Adrenal gland (tissue), 12 donors: ENCODE data around the gene WDR59. TPM values are rescaled to one million over a fixed set of nuclear protein-coding genes. Genes with fewer than 3 reads are reported as not detected.

Experiments
- DNase-seq, 7 donors: peaks; one replicate each; pipeline ENCODE4 v3.0.0-alpha.2; 2019 to 2020
- H3K27ac ChIP-seq, 5 donors: fragments of 200-600 bp; sonication (generic) in 4 of 5; 1 replicate in 3 of 5; 2 replicates in 2 of 5; pipeline versions ENCODE4 v1.5.1 to v1.8.0; 2016 to 2020; ENCODE audit warnings: mild to moderate bottlenecking in 1 of 5
- H3K27me3 ChIP-seq: fragments of 200-600 bp; 2 replicates; pipeline ENCODE4 v1.8.0; 2021
- H3K36me3 ChIP-seq, 2 donors: fragments of 200-600 bp; replicated peaks in 1 of 2; 1 replicate in 1 of 2; 2 replicates in 1 of 2; pipeline versions ENCODE4 v1.5.1 to v1.8.0; 2018 to 2022
- H3K4me1 ChIP-seq, 2 donors: fragments of 200-600 bp; replicated peaks in 1 of 2; 1 replicate in 1 of 2; 2 replicates in 1 of 2; pipeline versions ENCODE4 v1.5.1 to v1.8.0; 2018 to 2021
- H3K4me3 ChIP-seq, 4 donors: fragments of 200-600 bp; sonication (generic) in 3 of 4; one replicate each; pipeline ENCODE4 v1.5.1; 2016 to 2018
- H3K9me3 ChIP-seq, 3 donors: fragments of 200-600 bp; sonication (generic) in 1 of 3; replicated peaks in 1 of 3; 1 replicate in 2 of 3; 2 replicates in 1 of 3; pipeline versions ENCODE4 v1.5.1 to v1.8.0; 2016 to 2021
- CTCF ChIP-seq, 6 experiments: fragments of 450-650 bp in 4 of 6; fragments of 200-600 bp in 2 of 6; sonication (generic) in 1 of 6; IDR thresholded peaks; 1 replicate in 5 of 6; 2 replicates in 1 of 6; pipeline versions ENCODE4 v1.5.1 to v1.8.0; 2016 to 2021; ENCODE audit warnings: antibody characterized with exemption in 6 of 6, mild to moderate bottlenecking in 2 of 6, moderate library complexity in 1 of 6
- POLR2A ChIP-seq, 2 donors: fragments of 450-650 bp; IDR thresholded peaks; one replicate each; pipeline ENCODE4 v1.6.1; 2017; ENCODE audit warnings: antibody characterized with exemption in 2 of 2, mild to moderate bottlenecking in 2 of 2, moderate library complexity in 1 of 2
- WGBS, 4 donors: extraction: QIAGEN DNeasy Blood & Tissue Kit in 2 of 4; methylation state at CpG; one replicate each; pipeline versions ENCODE4 v1.1.5 to v1.1.7; 2013 to 2017; 5-methylcytosine and 5-hydroxymethylcytosine counted together
- intact Hi-C, 2 donors: fragments of 100-400 bp; cut with DNase I; formaldehyde crosslinking; loops; one replicate each; pipeline versions ENCODE4 v1.14.1 to v1.15.0; 2022 to 2023
- polyA plus RNA-seq, 3 donors: library from polyadenylated mRNA; stranded (reverse); fragments of 200-250 nt in 2 of 3; fragments of 350-450 nt in 1 of 3; fragmentation: Illumina TruSeq in 1 of 3; extraction: RNeasy Lipid Tissue Mini Kit (QIAGEN cat#74804) in 1 of 3; gene quantifications; one replicate each; pipeline ENCODE4 v1.2.3, GENCODE V29; 2013 to 2014
- total RNA-seq, 9 donors: library from RNA; depleted of rRNA in 4 of 9; stranded (reverse); fragments of >200 nt in 4 of 9; fragments of 120-200 nt in 1 of 9; fragmentation: NEBNext Ultra II Directional in 1 of 9; extraction: Animal tissue kit (Norgen Biotek cat#: 25700) in 1 of 9; gene quantifications; one replicate each; pipeline versions ENCODE4 v1.1.0 to v1.2.4, GENCODE V29; 2013 to 2023
- donor health status: healthy with polysubstance abuse.
- donor health status: Bipolar disorder and iron deficiency.
- donor health status: DM: yes; HTN: yes; CAD: no.
- donor health status: DM: no; HTN: no; CAD: no.
- donor health status: DM: no; HTN: no; CAD: no.
- donor health status: DM: yes; HTN: yes; CAD: no.

The WDR59 gene
- total and polyA plus RNA-seq, 12 donors = 21.5 to 130 (median 64.1) TPM

- DNase-seq = peak in 1 of 7 donors; percentile 54
- no peaks in the 10 kb centered on the region for H3K36me3 ChIP-seq
- H3K27me3 ChIP-seq = no peaks in the 10 kb centered on the region
- intact Hi-C loops = no loop called here
- WGBS, 4 donors = 34 to 75% (median 44%) methylated on average over 3 of the region's 3 CpGs
- TF ChIP-seq CTCF (IDR thresholded peaks at IDR 0.05) (no peak), POLR2A (IDR thresholded peaks at IDR 0.05) (no peak)
- peaks cover 0 to 7% (median 0%) of the 10 kb centered on the region in 3 donors for H3K9me3 ChIP-seq
- H3K27ac ChIP-seq = peak overlapping the region; percentile 30 to 86 (median 61)
- no peak overlapping the region for H3K4me3 ChIP-seq
- H3K4me1 ChIP-seq = peaks cover 18 to 23% of the 10 kb centered on the region in 2 donors
Measured at GRCh38 chr16:75025761-75026160, 40.8 kb upstream of the WDR59 start.

- WGBS, 4 donors = 66 to 78% (median 70%) methylated on average over 4 of the region's 4 CpGs
- Histone ChIP-seq H3K36me3 (no peaks in the 10 kb centered on the region), H3K27me3 (no peaks in the 10 kb centered on the region), H3K4me1 (peaks cover 18 to 23% of the 10 kb centered on the region in 2 donors), H3K27ac (no peak overlapping the region), H3K9me3 (peaks cover 0 to 7% (median 0%) of the 10 kb centered on the region in 3 donors), H3K4me3 (no peak overlapping the region)
- DNase-seq = no peak
- intact Hi-C loops = no loop called here
- TF ChIP-seq CTCF (IDR thresholded peaks at IDR 0.05) = no peak
- TF ChIP-seq POLR2A (IDR thresholded peaks at IDR 0.05) = no peak
Measured at GRCh38 chr16:75024594-75024993, 39.7 kb upstream of the WDR59 start.

- Histone ChIP-seq H3K27me3 (no peaks in the 10 kb centered on the region), H3K4me3 (no peak overlapping the region), H3K27ac (no peak overlapping the region), H3K9me3 (peaks cover 0 to 7% (median 0%) of the 10 kb centered on the region in 3 donors), H3K4me1 (peaks cover 18 to 23% of the 10 kb centered on the region in 2 donors), H3K36me3 (no peaks in the 10 kb centered on the region)
- intact Hi-C loops = no loop called here
- DNase-seq = no peak
- TF ChIP-seq POLR2A (IDR thresholded peaks at IDR 0.05) = no peak
- TF ChIP-seq CTCF (IDR thresholded peaks at IDR 0.05) = no peak
- 73 to 82% (median 77%) methylated on average over 3 of the region's 3 CpGs for WGBS, 4 donors
Measured at GRCh38 chr16:75024182-75024581, 39.3 kb upstream of the WDR59 start.

- WGBS, 4 donors = 96 to 100% (median 97%) methylated on average over 2 of the region's 2 CpGs
- Histone ChIP-seq H3K36me3 (no peaks in the 10 kb centered on the region), H3K27me3 (no peaks in the 10 kb centered on the region), H3K4me3 (no peak overlapping the region), H3K4me1 (peaks cover 18 to 25% of the 10 kb centered on the region in 2 donors), H3K9me3 (peaks cover 0 to 7% (median 0%) of the 10 kb centered on the region in 3 donors), H3K27ac (no peak overlapping the region)
- DNase-seq = no peak
- intact Hi-C loops = no loop called here
- TF ChIP-seq POLR2A (IDR thresholded peaks at IDR 0.05) = no peak
- TF ChIP-seq CTCF (IDR thresholded peaks at IDR 0.05) = no peak
Measured at GRCh38 chr16:75023009-75023408, 38.1 kb upstream of the WDR59 start.
